IPS DF 4.7 (cell line): ENCODE results near the gene NKAIN2.
"Not testable (repeated sequence)": the region's sequence is repeated elsewhere in the genome, so short reads cannot be mapped to it uniquely, and the experiment has no call there.

Source experiments
- DNase-seq: peaks from one replicate; pipeline ENCODE4 v3.0.0-alpha.2; 2013; ENCODE audit warnings: low spot score; ENCODE audit errors: extremely low read depth

NKAIN2 gene

DNA sequence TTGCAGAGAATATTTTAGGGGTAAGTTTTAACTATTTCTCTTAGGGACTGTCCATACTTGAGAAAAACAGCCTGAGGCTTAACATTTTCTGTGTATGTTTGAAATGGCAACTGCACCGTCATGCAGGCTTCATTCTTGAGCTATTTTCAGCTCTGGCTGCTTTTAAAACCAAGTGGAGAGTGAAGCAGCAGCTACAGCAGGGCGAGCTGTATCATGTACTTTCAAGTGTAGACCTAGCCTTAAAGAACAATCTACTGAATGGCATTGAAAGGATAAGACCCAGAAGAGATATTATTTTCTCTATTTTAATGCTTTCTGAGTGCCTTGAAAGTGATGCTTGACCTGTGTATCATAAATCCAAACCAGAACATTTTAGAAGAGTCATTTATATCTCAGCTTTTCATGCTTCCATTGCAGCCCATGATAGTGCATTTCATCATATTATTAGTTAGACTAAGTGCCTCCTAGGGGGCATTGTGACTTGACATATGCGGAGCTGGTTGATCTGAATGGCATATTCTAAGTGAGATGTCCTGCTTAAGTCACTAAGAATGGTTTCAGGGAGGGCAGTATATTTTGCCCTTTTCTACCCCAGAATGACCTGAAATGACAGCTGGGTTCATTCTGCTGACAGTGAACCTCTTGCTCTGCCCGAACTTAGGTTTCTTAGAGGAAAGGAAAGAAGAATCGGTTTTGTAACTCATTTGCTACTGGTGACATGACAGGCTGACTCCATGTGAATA, 85.3 kb downstream of the NKAIN2 start:
- DNase-seq = no peak

- no peak for DNase-seq
These were observed 91.7 kb downstream of the NKAIN2 start for GRCh38 chr6:123895346-123895745.

DNA sequence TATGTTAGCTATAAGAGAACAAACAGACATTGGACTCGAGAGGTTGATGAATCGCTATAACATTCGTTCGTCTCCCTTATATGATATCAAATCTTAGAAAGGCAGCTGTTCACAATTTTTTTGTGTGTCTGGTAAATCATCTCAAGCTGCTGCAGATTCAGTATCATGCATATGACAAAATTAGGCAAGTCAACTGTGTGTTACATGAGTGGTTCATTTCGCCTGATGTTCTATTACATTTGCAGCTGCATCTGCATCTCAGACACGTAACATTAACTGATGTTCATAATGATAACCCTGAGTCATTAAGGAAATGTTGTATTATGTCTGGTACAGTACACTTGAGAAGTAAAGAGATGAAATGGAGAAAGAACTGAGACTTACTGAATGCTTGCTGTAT, 92.1 kb downstream of the NKAIN2 start:
- no peak for DNase-seq

DNA sequence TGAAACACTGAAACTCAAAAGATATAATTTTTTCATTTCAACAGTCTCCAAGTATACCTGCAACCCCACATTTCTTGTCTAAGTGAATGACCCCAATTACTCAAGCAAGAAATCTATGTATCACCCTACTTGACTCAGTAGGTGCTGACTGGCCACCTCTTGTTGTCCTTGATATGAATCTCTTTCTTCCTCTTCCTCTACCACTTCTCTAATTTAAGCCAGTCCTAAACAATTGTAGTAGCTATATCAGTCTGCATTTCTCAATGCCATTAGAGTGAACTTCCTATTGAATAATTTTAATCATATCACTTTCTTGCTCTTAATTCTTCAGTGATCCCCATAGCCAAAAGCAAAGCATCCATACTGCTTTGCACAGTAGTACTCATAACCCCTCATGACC, 93.2 kb downstream of the NKAIN2 start:
- no peak for DNase-seq

DNA sequence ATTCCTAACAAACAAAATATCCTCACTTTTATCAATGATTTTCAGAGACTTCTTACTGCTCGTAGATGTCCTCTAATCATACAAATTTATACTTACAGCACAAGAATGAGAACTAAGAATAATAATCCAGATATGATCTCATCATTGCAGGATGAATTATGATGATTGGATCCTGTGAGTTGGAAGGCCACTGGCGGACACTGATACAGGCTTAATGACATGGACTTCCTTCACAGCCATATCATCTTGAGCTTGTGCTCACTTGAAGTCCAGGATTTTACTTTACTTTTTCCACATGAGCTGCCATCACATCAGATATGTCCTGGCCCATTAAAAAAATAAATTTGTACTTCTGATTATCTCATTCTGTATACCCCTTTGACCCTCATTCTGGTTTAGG, 94.3 kb downstream of the NKAIN2 start:
- no peak for DNase-seq

GRCh38 chr6:123898665-123899064, 95.0 kb downstream of the NKAIN2 start:
- no peak for DNase-seq

DNA sequence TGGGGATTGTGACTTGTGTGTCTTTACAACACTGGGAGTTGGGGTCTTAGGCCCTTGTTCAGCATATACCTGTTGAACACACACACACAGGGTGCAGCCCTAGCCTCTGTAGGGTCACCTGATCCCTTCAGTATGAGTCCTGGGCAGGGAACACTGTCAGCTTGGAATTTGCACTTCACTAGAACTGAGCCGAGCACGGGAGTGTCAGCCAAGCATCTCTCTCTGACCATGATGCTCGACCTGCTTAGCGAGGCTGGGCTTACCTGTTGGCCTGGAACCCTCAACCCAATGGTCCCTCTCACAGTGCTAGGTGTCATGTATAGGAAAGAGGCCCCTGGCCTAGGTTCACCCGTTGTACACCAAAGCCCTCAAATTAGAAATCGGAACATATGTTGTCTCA, 96.1 kb downstream of the NKAIN2 start:
- DNase-seq = no peak

- DNase-seq = no peak
These were observed 97.8 kb downstream of the NKAIN2 start for GRCh38 chr6:123901436-123901835.

- no peak for DNase-seq
These were observed 99.2 kb downstream of the NKAIN2 start for GRCh38 chr6:123902738-123903313.

DNA sequence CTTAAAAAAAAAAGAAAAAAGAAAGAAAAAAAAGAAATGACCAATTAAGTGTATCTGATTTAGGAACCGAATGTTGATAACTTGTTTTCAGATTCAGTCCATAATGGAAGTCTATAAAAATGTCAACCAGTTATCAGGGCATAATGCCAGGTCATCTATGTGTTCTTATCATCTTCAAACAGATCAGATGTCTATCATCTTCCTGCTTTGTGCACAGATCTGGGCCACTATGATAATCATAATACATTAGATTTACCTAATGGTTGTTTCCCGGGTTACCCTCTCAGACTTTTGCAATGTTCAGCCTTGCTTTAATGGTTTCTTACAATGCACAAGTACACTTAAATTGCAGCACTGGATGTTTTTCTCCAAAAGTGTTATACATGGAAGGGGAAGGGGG, 100.6 kb downstream of the NKAIN2 start:
- no peak for DNase-seq

DNA sequence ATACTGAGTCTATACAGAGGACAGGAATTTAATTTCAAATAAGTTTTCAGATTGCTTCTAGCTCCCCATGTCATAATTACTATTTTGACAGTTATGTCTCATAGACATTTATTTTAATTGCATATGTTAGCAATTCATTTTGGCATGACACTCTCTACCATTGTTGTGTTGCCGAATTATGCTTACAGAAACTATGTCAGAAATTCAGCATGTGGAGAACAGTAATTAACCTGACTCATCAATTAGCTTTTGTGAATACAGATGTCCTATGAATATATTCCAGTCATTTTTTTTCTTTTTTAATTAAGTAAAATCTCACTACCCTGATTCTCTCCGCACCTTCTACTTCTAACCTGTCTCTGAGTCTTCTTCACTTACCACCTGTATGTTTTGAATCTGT, 105.1 kb downstream of the NKAIN2 start:
- no peak for DNase-seq

- no peak for DNase-seq
These were observed 106.3 kb downstream of the NKAIN2 start for GRCh38 chr6:123909989-123910388.

DNA sequence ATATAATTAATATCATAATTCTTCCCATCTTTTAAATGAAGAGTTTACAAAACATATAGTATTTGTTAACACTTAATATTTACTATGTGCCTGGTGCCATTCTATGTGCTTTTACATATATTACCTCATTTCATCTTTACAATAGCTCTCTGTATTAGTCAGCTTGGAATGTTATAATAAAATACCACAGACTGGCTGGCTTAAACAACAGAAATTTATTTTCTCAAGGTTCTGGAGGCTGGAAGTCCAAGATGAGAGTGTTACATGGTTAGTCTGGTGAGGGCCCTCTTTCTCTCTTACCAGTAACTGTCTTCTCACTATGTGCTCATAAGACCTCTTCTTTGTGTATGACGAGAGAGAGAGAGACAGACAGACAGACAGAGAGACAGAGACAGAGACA, 110.2 kb downstream of the NKAIN2 start:
- no peak for DNase-seq

GRCh38 chr6:123923379-123923778, 119.7 kb downstream of the NKAIN2 start:
- DNase-seq = not testable (repeated sequence)

DNA sequence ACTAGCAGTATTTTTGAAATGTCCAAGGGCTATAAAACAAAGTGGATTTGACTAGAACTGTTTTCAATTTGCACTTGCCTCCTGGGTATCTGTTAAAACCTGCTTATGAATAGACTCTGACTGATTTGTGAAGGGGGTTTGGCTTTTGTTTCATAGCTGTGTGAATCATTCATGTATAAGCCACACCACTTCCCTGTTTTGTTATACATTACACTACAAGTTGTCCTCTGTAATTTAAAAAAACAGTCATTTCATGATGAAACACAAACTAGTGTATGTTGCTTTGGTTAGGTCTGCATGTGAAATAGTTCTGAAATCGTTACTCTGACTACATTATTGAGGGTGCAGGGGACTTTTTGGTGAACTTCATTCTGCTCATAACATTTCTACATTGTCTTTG, 121.7 kb downstream of the NKAIN2 start:
- no peak for DNase-seq

GRCh38 chr6:123925842-123926399, 122.3 kb downstream of the NKAIN2 start:
- DNase-seq = no peak

DNA sequence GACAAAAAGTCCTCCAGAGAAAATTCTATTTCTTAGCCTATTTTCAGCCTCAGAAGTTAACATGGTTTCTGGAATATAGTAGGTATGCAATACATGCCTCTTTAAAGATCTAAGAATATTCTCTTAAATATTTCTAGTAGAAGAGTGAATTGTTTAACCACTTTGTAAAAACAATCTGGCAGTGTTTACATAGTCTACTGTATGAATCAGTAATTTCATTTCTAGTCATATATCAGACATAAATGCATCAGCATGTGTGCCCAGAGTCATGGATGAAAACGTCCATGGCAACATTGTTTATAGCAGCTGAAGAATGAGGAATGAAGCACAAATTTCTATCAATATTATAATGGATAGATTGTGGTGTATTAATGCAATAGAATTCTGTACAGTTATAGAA, 124.9 kb downstream of the NKAIN2 start:
- no peak for DNase-seq

DNA sequence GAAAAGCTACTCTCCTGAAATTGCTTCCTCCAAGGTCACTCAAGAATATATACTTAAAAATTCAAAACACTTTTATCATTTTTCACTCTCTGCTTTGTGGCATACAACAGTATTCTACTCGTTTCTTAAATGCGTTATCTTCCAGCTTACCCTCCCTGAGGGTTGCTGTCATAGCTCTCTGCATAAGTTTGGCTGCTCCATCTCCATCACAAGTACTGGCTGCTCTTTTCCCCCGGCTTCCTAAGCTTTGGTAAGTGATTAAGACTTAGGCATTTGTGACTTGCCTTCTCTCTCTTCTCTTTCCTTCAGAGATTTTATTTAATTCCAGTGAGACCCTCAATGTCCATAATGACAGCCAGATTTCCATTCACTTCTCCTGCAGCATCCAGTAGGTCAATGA, 128.3 kb downstream of the NKAIN2 start:
- no peak for DNase-seq

DNA sequence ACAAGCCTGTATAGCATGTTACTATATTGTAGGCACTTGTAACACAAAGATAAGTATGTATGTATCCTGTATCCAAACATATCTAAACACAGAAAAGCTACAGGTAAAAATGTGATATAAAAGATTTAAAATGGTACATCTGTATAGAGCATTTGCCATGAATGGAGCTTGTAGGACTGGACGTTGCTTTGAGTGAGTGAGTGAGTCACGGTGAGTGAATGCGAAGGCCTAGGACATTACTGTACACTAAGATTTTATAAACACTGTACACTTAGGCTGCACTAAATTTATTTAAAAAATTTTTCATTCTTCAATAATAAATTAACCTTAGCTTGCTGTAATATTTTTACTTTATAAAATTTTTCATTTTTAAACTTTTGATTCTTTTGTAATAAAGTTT, 136.9 kb downstream of the NKAIN2 start:
- DNase-seq = no peak

DNA sequence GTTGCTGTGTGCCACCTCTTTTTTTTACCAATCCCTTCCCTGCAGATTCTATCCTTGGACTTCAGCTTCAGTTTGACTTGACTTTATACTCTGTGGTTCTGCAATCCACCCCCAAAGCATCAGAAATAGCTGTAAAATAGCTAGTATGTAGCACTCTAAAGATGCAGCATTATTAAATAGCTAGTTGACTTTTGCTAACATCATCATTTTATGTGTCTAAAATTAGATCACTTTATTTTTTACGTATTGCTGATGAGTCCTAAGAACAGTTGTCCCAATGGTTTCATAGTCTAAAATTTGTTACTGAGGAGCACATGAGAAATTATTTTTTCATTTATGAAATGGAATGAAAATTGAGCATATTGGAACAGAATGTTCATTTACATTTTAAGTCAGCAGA, 138.2 kb downstream of the NKAIN2 start:
- no peak for DNase-seq

DNA sequence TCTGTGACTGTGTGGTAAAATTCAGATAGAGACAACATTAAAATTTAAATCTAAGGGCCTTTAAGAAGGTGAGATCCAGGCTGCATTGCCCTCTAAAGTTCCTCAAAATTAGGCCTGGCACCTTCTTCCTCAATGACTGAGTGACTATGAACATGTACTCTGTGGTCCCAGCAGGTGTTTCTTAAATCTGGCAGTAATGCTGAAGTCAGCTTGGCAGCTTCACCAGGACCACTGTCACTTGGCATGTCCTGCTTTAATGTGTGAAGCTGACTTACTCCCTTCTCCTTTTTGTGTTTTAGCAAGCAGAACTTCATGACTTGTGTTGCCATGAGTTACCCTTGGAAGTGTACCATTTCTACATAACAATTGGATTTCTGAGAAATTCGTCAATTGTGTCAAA, 141.7 kb downstream of the NKAIN2 start:
- no peak for DNase-seq

- no peak for DNase-seq
These were observed 150.3 kb downstream of the NKAIN2 start for GRCh38 chr6:123953920-123954319.

- no peak for DNase-seq
These were observed 153.0 kb downstream of the NKAIN2 start for GRCh38 chr6:123956492-123957139.
